Neuronal stem cell (in vitro differentiated cells): ENCODE data around the gene CCDC117.
"Not testable (repeated sequence)": the region's sequence is repeated elsewhere in the genome, so short reads cannot be mapped to it uniquely, and the experiment has no call there.

Source experiments
- DNase-seq: peaks from one replicate; pipeline ENCODE4 v3.0.0-alpha.2; 2013; ENCODE audit warnings: low spot score
- H2AFZ ChIP-seq: one replicate; pipeline ENCODE4 v1.6.1; 2013; ENCODE audit warnings: mild to moderate bottlenecking, low read length, inconsistent platforms
- H2AK5ac ChIP-seq: 2 replicates; pipeline ENCODE4 v1.6.1; 2013; ENCODE audit warnings: low read depth, mild to moderate bottlenecking, inconsistent platforms, low read length, moderate library complexity, mixed read lengths
- H2BK120ac ChIP-seq: 2 replicates; pipeline ENCODE4 v1.6.1; 2013; ENCODE audit warnings: low read depth, mild to moderate bottlenecking, inconsistent platforms, low read length, moderate library complexity, mixed read lengths
- H2BK12ac ChIP-seq: one replicate; pipeline ENCODE4 v1.6.1; 2013; ENCODE audit warnings: low read length, inconsistent platforms
- H2BK15ac ChIP-seq: 2 replicates; pipeline ENCODE4 v1.6.1; 2013; ENCODE audit warnings: mild to moderate bottlenecking, low read length, inconsistent platforms, mixed read lengths
- H2BK5ac ChIP-seq: one replicate; pipeline ENCODE4 v1.6.1; 2013; ENCODE audit warnings: inconsistent platforms, mild to moderate bottlenecking, low read length, moderate library complexity
- H3K14ac ChIP-seq: one replicate; pipeline ENCODE4 v1.6.1; 2013; ENCODE audit warnings: low read length, inconsistent platforms
- H3K18ac ChIP-seq: 2 replicates; pipeline ENCODE4 v1.6.1; 2013; ENCODE audit warnings: low read length, inconsistent platforms
- H3K23ac ChIP-seq: 2 replicates; pipeline ENCODE4 v1.6.1; 2013; ENCODE audit warnings: low read depth, mild to moderate bottlenecking, mixed read lengths, low read length, inconsistent platforms; ENCODE audit not compliant: poor library complexity
- H3K27ac ChIP-seq: replicated peaks from 3 replicates; pipeline ENCODE4 v1.5.1; 2013; ENCODE audit warnings: low read length, inconsistent platforms
- H3K27me3 ChIP-seq, 3 experiments: 2 replicates each; pipeline ENCODE4 v1.6.1; 2013; ENCODE audit warnings: low read length in 3 of 3, mild to moderate bottlenecking in 2 of 3, inconsistent platforms in 1 of 3, low read depth in 1 of 3, mixed read lengths in 1 of 3, moderate library complexity in 1 of 3; ENCODE audit not compliant: control insufficient read depth in 3 of 3, insufficient read depth in 3 of 3
- H3K36me3 ChIP-seq, 2 donors: replicated peaks in 1 of 2; 2 replicates each; pipeline ENCODE4 v1.6.1; 2013; ENCODE audit warnings: low read length in 2 of 2; ENCODE audit not compliant: control insufficient read depth in 2 of 2, insufficient read depth in 2 of 2
- H3K4ac ChIP-seq: 2 replicates; pipeline ENCODE4 v1.6.1; 2013; ENCODE audit warnings: inconsistent platforms, mild to moderate bottlenecking, low read length, moderate library complexity
- H3K4me1 ChIP-seq, 2 donors: 1 replicate in 1 of 2; 2 replicates in 1 of 2; pipeline ENCODE4 v1.6.1; 2013; ENCODE audit warnings: low read length in 2 of 2, low read depth in 1 of 2; ENCODE audit not compliant: control insufficient read depth in 2 of 2, insufficient read depth in 1 of 2
- H3K4me2 ChIP-seq: one replicate; pipeline ENCODE4 v1.6.1; 2013; ENCODE audit warnings: mild to moderate bottlenecking, low read length, inconsistent platforms; ENCODE audit not compliant: insufficient read depth, poor library complexity, severe bottlenecking
- H3K4me3 ChIP-seq, 2 donors: 2 replicates each; pipeline ENCODE4 v1.5.1; 2013; ENCODE audit warnings: low read length in 2 of 2, mild to moderate bottlenecking in 2 of 2, inconsistent platforms in 1 of 2, moderate library complexity in 1 of 2
- H3K79me1 ChIP-seq: one replicate; pipeline ENCODE4 v1.6.1; 2013; ENCODE audit warnings: low read depth, mild to moderate bottlenecking, inconsistent platforms, low read length, moderate library complexity
- H3K9ac ChIP-seq: one replicate; pipeline ENCODE4 v1.6.1; 2013; ENCODE audit warnings: mild to moderate bottlenecking, low read depth, low read length, inconsistent platforms; ENCODE audit not compliant: poor library complexity
- H3K9me3 ChIP-seq, 2 donors: replicated peaks in 1 of 2; 2 replicates each; pipeline versions ENCODE3 to v1.6.1; 2013; ENCODE audit warnings: low read length in 2 of 2, mild to moderate bottlenecking in 2 of 2, inconsistent platforms in 1 of 2, low read depth in 1 of 2, mixed read lengths in 1 of 2, moderate library complexity in 1 of 2; ENCODE audit not compliant: control insufficient read depth in 2 of 2, insufficient read depth in 1 of 2
- H4K8ac ChIP-seq: one replicate; pipeline ENCODE4 v1.6.1; 2013; ENCODE audit warnings: low read depth, mild to moderate bottlenecking, inconsistent platforms, low read length, moderate library complexity
- H4K91ac ChIP-seq: one replicate; pipeline ENCODE4 v1.6.1; 2013; ENCODE audit warnings: low read length, low read depth, mild to moderate bottlenecking, inconsistent platforms; ENCODE audit not compliant: poor library complexity
- WGBS, 2 donors: extraction: QIAGEN DNeasy Blood & Tissue Kit; methylation state at CpG; one replicate each; pipeline ENCODE4 v1.1.7; 2013; ENCODE audit warnings: missing lambda C conversion rate in 2 of 2, mixed read lengths in 1 of 2; ENCODE audit not compliant: insufficient read length in 2 of 2, insufficient replicate concordance in 1 of 2; ENCODE audit errors: extremely low coverage in 2 of 2; 5-methylcytosine and 5-hydroxymethylcytosine counted together

Gene CCDC117

GRCh38 chr22:28734393-28734792, 38.1 kb upstream of the CCDC117 start:
- Histone ChIP-seq H3K36me3 (peaks cover 8 to 62% of the 10 kb centered on the region in 2 donors), H2BK12ac (no peak overlapping the region), H2BK5ac (peak overlapping the region; percentile 66), H2BK15ac (no peak overlapping the region), H3K23ac (no peak overlapping the region), H2BK120ac (no peak overlapping the region), H3K27ac (no peak overlapping the region), H3K18ac (no peak overlapping the region), H3K27me3 (no peaks in the 10 kb centered on the region), H3K9ac (no peak overlapping the region), H4K91ac (no peak overlapping the region), H3K4me1 (peaks cover 0 to 2% of the 10 kb centered on the region in 2 donors), H2AFZ (no peak overlapping the region), H3K4me3 (no peak overlapping the region), H3K9me3 (no peaks in the 10 kb centered on the region), H3K14ac (no peak overlapping the region), H3K4me2 (no peak overlapping the region), H4K8ac (no peak overlapping the region), H2AK5ac (no peak overlapping the region), H3K79me1 (no peaks in the 10 kb centered on the region), H3K4ac (no peak overlapping the region)
- no peak for DNase-seq
- no CpG with 5 or more reads among the region's 6 CpGs for WGBS, 2 donors

DNA sequence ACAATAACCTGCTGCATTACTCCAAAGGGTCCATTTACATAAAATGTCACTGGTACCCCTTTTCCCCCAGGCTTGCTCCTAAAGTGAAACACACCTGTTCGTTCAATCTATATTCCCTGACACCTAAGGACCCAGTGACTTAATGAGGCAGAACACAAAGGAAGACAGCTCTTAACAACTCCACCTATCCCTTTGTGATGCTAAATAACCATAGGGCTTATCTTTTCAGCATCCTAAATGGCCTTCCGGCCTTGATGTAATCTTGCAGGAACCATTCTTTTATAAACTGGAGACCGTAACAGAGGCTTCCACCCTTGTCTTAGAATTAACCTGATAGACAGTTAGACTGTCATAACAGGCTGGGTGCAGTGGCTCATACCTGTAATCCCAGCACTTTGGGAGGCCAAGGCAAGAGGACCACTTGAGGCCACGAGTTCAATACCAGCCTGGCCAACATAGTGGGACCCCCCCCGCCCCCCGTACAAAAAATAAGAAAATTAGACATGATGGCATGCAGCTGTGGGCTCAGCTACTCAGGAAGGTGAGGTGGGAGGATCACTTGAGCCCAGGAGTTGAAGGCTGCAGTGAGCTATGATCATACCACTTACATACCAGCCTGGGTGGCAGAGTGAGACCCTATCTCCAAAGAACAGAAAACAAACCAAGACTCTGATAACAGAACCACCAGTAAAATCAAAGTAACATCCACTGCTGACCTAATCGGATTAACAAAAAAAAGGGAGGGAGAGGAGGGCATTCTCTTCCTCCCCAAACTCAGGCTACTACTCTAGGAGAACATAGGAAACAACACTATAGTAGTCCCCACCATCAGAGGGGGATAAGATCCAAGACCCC, 36.0 kb upstream of the CCDC117 start:
- Histone ChIP-seq H3K9me3 (no peaks in the 10 kb centered on the region), H3K9ac (no peak overlapping the region), H3K14ac (no peak overlapping the region), H3K27ac (no peak overlapping the region), H2BK120ac (no peak overlapping the region), H3K4me2 (no peak overlapping the region), H3K23ac (no peak overlapping the region), H4K8ac (no peak overlapping the region), H2BK12ac (no peak overlapping the region), H3K4ac (no peak overlapping the region), H2BK5ac (no peak overlapping the region), H2AK5ac (no peak overlapping the region), H3K36me3 (peaks cover 8 to 49% of the 10 kb centered on the region in 2 donors), H4K91ac (no peak overlapping the region), H3K27me3 (no peaks in the 10 kb centered on the region), H2AFZ (no peak overlapping the region), H3K79me1 (no peaks in the 10 kb centered on the region), H3K4me1 (peaks cover 2 to 4% of the 10 kb centered on the region in 2 donors), H2BK15ac (no peak overlapping the region), H3K4me3 (no peak overlapping the region), H3K18ac (no peak overlapping the region)
- no CpG with 5 or more reads among the region's 7 CpGs for WGBS, 2 donors
- no peak for DNase-seq

DNA sequence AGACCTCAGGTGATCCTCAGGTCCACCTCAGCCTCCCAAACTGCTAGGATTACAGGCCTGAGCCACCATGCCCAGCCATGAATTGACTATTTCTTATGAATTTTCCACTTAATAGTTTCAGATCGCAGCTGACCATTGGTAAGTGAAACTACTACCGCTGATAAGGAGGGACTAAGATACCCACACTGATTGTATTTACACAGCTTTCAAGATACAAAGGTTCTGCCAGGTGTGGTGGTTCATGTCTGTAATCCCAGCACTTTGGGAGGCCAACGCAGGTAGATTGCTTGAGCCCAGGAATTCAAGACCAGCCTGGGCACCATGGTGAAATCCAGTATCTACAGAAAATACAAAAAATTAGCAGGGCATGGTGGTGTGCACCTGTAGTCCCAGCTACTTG, 34.8 kb upstream of the CCDC117 start:
- Histone ChIP-seq H3K23ac (no peak overlapping the region), H3K9me3 (no peaks in the 10 kb centered on the region), H2AK5ac (no peak overlapping the region), H2BK120ac (no peak overlapping the region), H3K27me3 (no peaks in the 10 kb centered on the region), H2BK15ac (no peak overlapping the region), H3K18ac (no peak overlapping the region), H3K4me1 (peaks cover 2 to 4% of the 10 kb centered on the region in 2 donors), H3K4ac (no peak overlapping the region), H3K27ac (no peak overlapping the region), H2BK12ac (no peak overlapping the region), H4K8ac (no peak overlapping the region), H3K4me3 (no peak overlapping the region), H3K36me3 (peaks cover 8 to 39% of the 10 kb centered on the region in 2 donors), H3K14ac (no peak overlapping the region), H4K91ac (no peak overlapping the region), H2BK5ac (no peak overlapping the region), H3K79me1 (no peaks in the 10 kb centered on the region), H2AFZ (no peak overlapping the region), H3K9ac (no peak overlapping the region), H3K4me2 (no peak overlapping the region)
- no peak for DNase-seq
- no CpG with 5 or more reads among the region's 3 CpGs for WGBS, 2 donors

- not testable (repeated sequence) for H3K79me1 ChIP-seq, H4K8ac ChIP-seq, H3K4me2 ChIP-seq, H3K4ac ChIP-seq, DNase-seq, H3K9ac ChIP-seq, H4K91ac ChIP-seq, H2BK120ac ChIP-seq, H3K4me1 ChIP-seq, H3K27me3 ChIP-seq, H2AFZ ChIP-seq, H2BK5ac ChIP-seq, H3K18ac ChIP-seq, H3K14ac ChIP-seq, H2AK5ac ChIP-seq, H3K9me3 ChIP-seq, H2BK12ac ChIP-seq, H3K27ac ChIP-seq, H3K4me3 ChIP-seq, H2BK15ac ChIP-seq, H3K23ac ChIP-seq
- peaks cover 7 to 34% of the 10 kb centered on the region in 2 donors for H3K36me3 ChIP-seq
- WGBS, 2 donors, result no CpG with 5 or more reads among the region's 8 CpGs
These were observed 33.6 kb upstream of the CCDC117 start for GRCh38 chr22:28738876-28739275.
